Fibroblast of skin of left biceps (primary cell): ENCODE data around the gene AKAP13.
A peak's percentile ranks its signal among the peaks of the same experiment; 100 is the strongest.

Experiments
- DNase-seq, 2 experiments: peaks; one replicate each; pipeline ENCODE4 v3.0.0-alpha.2; 2013; ENCODE audit warnings: low read depth in 2 of 2

The AKAP13 gene

DNA sequence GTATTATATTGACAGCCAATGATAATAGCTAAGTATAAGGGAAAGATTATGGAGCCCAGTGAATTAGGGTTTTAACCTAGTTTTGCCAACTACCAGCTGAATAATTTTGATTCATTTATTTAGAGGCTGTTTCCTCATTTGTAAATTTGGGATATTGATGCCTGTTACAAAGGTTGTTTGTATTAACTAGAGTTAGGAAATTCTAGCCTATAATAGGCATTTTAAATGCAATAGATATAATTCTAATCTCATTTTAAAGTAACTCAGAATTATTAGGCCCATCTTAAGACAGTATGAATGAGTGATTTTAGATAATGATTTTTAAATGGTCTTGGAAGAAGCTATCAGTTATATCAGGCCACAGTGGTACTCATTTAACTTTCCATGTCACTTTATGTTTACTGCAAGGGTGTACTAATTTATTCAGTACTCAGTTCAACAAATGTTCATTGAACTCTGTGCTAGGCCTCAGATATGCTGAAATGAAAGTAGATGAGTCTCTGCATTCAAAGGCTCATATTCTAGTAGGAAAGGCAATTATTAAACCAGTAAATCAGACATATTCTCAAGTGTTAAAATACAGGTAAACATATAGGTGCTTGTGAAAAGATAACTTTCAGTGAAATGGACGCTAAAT lies 213.5 kb downstream of the AKAP13 start:
- DNase-seq = no peak

DNA sequence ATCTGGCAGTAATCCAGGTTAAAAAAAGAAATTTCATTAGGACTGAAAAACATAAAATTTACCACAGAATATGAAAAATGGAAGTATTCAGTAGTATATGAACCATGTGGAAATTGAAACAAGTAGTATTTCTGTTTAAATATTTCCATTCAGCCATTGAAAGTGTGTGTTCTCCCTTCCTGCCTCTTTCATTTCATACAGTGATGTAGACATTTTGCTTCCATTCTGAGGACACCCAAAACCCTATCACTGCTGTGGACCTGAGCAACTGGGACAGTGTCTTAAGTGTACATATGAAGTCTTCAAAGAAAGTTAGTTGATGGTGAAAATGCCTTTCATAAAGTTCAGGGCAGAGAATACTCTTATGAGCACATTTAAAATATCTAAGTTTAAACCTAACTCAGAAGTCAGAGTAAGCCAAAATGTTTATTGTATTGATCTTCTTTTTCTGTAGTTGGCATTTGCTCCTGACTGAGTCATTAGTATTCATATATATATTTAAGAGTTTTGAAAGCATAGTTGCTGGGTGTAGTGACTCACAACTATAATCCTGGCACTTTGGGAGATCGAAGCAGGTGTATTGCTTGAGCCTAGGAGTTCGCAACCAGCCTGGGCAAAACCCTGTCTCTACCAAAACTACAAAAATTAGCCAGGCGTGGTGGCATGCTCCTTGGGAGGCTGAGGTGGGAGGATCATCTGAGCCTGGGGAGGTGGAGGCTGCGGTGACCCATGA lies 215.6 kb downstream of the AKAP13 start:
- DNase-seq = no peak

DNA sequence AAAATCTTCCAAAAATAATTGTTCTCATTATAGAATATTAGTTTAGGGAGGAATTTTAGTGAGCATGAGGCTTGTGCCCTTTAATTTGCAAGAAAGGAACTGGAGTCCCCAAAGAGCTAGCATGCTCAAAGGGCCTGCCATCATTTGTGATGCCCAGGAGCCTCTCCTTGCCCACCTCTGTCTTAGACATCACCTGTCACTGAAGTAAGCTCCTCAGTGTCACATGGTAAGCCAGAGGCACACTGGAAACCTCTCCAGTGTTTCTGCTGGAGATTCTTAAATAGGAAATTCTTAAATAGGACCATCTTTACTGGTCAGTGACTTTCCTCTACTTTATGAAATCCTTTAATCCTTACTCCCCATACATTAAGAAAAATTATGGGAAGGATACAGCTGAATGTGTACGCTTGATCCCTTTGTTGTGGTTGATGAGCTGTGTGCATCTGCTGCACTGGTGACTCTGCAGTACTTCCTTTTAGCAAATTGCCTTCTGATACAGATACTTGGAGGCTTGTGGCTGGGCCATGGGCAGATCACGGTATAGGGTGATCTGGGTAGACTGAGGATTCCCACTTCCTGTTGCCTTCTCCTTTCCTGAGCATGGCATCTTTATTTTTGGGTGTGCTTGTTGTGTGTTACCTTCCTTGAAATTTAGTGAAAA lies 216.9 kb downstream of the AKAP13 start:
- no peak for DNase-seq

DNA sequence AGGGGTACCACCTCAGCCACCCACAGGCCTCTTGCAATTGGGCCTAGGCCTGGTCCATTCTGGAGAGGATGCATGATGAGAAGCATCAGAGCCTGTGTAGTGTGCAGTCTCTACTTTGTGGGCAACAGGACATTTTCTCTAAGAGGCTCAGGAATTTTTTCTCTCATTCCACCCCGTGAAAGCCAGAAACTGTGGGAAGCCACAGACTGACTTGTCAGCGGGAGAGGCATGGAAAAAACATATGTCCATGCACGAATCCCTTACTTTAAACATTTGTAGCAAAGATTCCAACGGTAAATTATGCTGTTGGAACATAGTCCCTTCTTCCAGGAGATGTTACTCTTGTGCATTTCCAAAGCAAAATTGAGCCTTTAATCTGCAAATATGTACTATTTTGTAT lies 217.8 kb downstream of the AKAP13 start:
- DNase-seq = no peak

DNA sequence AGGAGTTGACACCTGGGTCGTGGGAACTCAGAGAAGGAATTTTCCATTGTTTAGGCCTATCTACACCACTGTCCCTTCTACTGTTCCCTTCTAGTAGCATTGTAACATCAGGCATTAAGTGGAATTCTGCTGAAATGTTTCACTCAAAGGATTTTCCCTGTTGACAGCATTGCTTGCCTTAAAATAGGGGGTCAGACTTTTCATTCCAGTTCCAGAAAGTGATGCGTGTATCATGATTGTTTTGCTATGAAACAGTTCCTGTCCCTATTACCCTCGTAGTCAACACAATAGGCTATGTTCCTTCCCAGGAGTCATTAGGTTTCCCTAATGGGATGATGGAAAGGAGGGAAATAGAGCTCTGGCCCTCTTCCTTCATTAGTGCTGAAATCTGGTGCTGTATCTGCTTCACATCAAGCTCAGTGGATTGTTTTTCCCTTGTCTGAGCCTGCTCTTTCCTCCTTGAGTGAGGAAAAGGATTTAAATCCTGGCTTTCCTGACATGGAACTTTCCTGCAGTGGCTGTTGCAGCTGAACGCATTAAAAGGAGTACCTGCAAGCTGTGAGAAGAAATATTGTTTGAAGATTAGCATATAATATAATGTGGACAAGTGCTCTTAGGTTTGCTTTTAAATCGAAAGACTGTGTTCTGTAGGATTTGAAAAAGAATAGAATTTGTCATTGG lies 218.5 kb downstream of the AKAP13 start:
- DNase-seq = no peak

DNA sequence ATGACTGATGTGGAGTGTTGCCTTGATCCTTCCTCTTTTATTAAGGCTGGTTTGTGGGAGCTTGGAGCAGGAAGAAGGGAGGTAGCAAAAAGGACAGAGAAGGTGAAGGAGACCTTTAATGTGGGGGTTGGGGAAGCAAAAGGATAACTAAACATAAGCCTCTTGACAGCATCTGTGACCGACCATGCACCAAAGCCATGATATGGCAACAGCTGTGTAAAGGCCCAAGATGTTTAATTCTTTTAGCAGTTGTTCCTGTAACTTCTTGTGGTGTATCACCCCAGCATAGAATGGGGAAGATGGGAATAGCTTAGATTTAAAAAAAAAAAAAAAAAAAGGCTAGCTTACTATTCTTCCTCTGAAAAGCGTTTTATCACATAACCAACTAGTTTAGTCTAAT lies 219.6 kb downstream of the AKAP13 start:
- DNase-seq = no peak

DNA sequence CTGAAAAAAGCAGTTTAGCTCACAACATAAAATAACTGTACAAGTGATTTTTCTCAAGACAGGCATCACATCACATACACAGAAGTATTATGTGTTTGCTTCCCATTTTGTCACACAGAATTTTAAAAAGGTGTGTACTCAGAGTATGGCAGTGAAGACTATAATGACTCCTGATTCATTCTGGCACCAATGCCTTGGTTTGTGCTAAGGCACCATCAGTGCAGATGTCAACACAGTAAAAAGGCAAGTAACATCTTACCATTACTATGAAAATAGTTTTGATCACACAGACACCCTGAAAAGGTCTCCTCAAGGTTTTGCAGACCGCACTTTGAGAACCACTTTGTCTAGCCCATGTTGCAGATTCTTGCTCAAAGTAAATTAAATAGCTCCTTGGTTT lies 222.8 kb downstream of the AKAP13 start:
- DNase-seq = no peak

DNA sequence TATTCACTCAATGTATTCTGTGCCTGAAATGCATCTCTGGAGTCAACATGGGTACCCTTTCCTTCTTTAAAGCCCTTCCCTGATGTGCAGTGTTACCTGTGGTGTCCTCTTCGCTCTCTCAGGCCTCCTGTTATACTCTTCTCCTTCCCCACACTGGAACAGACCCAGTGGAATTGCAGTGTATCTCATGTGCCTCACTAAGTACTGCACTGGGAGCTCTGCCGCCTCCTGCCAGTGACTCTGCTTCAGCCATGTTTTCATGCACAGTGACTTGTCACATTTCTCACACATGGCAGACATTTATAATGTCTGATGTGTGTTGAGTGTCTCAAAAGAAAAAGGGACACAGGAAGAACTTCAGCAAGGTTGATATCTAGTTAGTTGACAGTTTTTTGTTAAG lies 223.3 kb downstream of the AKAP13 start:
- no peak for DNase-seq

DNA sequence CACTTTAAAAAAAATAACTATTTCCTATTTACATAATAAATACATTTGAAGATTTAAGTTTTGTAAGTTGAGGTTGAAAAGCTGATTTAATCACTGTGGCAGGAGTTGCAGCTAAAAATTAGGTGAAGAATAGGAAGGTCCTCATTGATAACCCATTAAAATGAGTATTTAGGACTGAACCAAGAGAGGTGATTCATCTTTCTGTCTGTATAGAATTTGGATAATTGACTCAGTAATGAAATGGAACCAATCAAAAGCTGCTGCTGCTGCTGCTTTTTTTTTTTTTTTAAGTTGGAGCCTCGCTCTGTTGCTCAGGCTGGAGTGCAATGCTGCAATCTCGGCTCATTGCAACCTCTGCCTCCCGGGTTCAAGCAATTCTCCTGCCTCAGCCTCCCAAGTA lies 223.8 kb downstream of the AKAP13 start:
- no peak for DNase-seq

DNA sequence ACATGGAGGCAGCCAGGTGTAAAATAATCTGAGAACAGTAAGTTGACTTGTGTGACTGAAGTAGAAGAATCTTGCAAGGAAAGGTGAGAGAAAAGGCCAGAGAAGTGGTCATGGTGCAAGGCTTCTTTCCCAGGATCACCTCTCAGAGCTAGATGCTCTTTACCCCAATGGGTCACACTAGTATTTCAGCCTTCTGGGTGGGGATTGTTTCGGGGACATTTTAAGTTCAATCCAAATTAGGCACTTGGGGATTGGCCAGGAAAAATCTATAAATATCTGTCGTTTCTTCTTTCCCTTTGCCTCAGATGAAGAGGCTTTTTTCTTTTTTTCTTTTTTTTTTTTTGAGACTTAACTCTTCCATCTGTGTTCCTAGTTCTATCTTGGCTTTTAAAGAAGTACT lies 226.3 kb downstream of the AKAP13 start:
- no peak for DNase-seq

DNA sequence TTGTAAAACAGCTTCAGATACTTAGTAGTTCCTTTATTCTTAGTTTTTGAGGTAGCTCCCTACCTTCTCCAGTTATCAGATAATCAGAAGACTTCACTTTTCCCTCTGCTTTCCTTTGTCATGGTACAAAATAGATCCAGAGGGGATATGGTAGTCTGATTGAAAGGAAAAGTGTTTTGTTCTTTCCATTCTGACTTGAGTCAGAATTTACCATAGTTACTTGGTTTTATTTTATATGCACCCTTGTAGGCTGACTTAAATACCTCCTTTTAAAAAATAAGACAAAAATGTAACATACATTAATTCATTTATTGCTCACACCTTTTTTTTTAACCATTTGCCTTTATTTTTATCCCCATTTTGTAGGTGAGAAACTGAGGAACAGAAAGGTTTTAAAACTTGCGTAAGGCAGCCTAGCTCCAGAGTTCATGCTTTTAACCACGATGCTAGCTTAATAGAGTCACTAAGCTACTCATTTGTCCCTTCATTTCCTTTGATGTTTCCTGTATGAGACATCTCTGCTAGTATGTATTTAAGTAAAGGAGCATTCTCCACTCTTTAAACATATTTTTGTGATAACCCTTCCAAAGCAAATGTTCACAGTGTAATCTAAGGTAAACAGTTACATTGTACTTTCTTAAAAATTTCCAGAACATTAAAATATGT lies 226.9 kb downstream of the AKAP13 start:
- no peak for DNase-seq

DNA sequence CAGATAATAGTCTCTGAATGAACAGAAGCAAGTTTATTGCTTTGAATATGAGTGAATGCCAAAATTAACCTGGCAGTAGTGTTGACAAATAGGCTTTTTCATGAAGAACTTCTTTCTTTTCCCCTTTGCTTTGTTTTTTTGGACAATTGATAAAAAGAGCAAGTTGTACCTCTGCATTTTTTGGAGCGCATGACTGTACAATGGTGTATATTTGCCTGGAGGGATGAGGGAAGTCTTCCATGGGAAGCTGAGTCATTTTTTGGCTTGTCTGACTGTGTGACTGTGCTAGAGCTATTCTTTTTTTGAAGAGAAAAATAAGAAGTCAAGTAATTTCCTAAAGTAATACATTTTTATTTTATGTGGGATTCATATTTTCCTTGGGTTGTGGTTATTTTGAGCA lies 227.4 kb downstream of the AKAP13 start:
- DNase-seq = no peak

DNA sequence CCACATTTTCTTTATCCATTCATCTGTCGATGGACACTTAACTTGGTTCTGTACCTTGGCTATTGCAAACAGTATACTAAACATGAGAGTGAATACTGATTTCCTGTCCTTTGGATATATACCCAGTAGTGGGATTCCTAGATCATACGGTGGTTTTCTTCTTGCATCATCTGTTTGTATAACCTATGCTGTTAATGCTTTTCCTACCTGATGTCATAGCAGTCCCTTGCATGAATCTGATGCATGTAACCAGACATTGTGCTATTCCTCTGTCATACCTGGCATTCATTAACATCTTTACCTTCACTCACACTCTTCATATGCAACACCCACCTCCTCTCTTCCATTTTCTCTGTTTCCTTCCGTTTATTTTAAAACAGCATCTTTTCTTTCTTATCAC lies 229.1 kb downstream of the AKAP13 start:
- no peak for DNase-seq

DNA sequence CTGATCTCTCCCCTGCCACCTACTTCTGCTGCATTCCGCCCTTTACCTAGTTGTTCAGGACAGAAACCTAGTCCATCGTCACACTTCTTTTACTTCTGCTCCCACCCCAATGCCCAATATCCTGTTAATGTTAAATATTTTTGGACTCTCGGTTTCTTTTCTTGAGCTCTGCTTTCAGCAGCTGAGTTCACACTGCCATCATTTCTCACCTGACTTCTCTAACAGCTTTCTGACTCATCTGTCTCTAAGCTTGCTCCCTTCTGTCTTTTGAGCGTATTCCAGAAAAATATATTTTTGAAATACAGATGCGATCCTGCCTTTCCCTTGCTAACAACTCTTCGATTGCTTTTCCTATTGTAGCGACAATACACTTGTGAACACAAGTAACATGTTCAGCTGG lies 231.0 kb downstream of the AKAP13 start:
- DNase-seq = no peak

DNA sequence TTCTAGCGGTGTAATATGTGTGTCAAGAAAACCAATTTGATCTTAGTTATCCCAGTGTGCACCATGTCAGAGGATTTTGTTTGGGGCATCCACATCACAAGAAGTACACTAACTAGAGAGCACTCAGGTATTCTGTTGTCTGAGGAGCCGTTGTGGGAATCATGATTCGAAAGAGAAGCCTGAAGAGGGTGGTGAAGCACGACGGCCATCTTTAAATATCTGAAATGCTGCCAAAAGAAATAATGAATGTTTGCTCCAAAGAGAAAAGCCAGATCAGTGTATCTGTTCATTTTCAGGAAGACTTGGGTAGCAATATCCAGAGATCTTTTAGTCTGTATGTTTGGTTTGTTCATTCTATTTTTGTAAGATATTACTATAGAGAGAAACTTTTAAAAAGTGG lies 233.7 kb downstream of the AKAP13 start:
- DNase-seq = no peak

DNA sequence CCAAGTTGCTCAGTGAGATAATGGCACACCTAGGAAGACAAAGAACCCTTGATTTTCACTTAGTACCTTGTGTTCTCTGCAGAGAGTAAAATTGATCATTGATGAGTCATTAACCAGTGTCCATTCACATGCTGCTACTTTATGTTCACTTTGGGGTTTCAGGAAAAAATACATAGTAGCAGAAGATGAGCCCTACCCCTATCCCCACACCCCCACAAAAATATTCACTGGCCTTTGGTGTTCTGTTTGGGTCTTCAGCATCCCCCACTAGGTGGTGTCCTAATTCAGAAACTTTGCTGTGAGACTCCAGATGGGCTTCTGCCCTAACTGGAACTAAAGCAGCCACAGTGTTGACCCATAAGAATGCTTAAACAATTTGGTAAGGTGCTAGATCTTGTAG lies 235.5 kb downstream of the AKAP13 start:
- no peak for DNase-seq

DNA sequence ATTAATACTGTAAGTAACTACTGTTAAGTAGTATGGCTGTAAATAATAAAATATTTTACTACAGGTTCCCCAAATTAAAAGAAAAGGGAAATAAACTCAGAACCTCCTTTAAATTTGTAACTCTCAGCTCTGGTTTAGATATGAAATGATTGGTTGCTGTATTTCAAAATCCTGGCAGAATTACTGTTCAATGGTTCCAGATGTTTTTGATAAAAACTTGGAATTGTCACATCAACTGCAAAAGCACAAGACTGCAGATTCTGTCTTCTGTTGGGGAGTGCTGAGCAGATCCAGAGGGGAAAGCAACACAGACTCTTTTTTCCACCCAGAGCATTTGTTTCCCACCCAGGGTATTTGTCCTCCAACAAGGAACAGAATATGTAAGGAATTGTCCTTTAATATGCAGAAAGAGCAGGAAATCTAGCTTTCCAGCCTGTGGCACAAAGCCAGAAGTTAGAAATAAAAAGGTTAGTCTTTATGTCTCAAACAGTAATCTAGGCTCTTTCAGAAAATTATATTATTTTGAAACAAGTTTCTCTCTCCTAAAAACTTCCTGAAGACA lies 236.2 kb downstream of the AKAP13 start:
- DNase-seq = peak in 1 of 2 experiments; percentile 64

DNA sequence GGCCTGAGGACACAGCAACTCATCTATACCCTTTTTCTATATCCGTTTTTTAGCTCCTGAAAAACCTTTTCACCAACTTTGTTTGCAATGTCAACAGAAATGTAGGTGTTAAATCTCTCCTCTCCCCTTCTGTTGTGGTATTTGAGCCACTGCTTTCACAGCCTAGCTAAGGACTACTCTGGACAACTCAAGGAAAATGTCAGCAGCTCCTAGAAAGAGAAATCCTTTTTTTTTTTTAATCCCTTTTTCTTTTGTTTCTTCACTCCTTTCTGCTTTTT lies 237.8 kb downstream of the AKAP13 start:
- DNase-seq = no peak

DNA sequence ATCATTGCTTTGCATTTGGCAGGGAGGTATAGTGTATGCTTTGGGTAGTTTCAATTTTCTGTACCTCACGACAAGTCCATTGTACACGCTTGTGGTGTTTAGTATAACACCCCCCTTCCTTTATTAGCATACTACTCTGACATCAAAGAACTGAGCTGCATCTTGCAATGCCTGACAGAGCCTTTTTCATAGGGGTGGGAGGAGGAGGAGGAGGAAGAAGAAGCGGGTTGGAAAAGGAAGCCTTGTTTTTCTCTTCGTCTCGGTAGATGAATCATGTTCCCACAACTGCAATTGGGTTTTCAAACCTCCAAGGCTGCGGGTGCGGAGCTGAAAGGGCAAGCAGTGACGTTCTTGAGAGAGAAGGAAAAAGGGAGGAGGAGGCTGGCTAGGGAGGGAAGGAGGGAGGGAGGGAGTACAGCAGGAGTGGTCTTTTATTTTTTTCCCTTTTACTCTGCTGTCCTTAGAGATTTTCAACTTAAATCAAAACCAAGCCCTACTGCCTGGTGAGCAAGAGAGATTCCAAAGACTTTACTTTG lies 238.6 kb downstream of the AKAP13 start:
- DNase-seq = peak; percentile 85 to 89

DNA sequence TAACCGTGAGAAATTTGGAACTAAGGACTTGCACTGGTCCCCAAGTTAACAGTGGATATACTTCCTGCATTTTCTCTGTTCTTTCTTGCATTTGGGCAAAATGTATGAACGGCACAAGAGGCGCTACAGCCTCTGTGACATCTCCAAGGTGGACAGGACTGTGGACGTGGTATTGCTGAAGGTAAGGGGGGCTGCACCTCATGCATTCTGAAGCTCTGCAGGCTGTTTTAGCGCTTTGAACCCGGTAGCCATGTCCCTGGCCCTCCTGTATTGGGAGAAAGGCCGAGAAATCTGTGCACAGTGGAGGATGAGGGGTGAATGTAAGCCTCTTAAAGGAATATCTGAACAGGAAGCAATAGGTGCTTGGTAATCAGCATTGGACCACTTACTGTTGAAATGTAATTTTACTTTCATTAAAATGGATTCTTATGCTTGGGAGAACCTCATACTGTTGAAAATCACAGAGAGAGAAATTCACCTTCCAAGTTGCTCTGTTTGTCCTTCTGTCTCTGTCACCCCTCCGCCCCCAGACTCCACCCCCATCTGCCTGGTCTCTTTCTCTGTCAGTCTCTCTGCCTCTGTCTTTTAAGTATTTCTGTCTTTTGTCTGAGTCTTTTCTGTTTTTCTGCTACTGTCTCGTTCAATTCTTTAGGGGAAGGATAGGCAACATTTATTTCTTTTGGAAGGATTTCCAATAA lies 239.7 kb downstream of the AKAP13 start:
- no peak for DNase-seq

DNA sequence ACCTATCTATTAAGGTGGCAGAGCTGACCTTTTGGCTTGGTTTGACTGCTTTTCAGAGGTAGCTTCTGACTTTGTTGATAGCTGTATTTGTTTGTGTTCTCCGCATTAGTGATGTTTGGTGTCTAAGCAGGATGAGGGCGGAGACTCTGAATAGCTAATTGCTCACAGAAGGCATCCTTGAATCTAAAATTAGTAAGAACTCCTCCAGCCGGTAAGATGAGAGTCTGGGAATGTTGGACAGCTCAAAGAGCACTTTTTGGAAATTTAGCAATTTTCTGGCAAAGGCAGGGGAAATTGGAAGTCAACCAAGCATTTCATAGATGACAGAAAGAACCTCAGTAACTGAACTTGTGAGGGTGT lies 240.3 kb downstream of the AKAP13 start:
- DNase-seq = peak in 1 of 2 experiments; percentile 46
